ENCODE measurements around the gene NBAS. TPM values are rescaled to one million over a fixed set of nuclear protein-coding genes. Genes with fewer than 3 reads are reported as not detected.

The NBAS gene
- total and polyA plus RNA-seq, 10 of the 15 experiments (the other 5 are each of a cell fraction or from before 2014, with no cell fraction given), result 4.3 to 32.7 (median 20.8) TPM

- no peaks in the 10 kb centered on the region for H3K36me3 ChIP-seq (ENCODE audit: control insufficient read depth in 2 of 2, insufficient read depth in 2 of 2, low read length in 1 of 2)
- SMC1A ChIA-PET (ENCODE audit: uncharacterized antibody, unreplicated experiment), result no interaction called here
- in situ Hi-C loops (cut with MboI), result no loop called here
Measured at GRCh38 chr2:15159751-15160177, 401.4 kb downstream of the NBAS start.

More at GRCh38 chr2:15159751-15160177, 401.4 kb downstream of the NBAS start:
- no peak overlapping the region for H3K27ac ChIP-seq (ENCODE audit: control insufficient read depth, insufficient read depth)
- TF ChIP-seq ASH2L (IDR thresholded peaks at IDR 0.05; ENCODE audit: borderline replicate concordance, low read depth), result no peak
- no peak for TF ChIP-seq PAX5 (IDR thresholded peaks at IDR 0.05; ENCODE audit: borderline replicate concordance, low read depth, low read length)
- TF ChIP-seq JUNB (IDR thresholded peaks at IDR 0.05), result no peak
- no peak for TF ChIP-seq BACH1 (IDR thresholded peaks at IDR 0.05; ENCODE audit: borderline replicate concordance)
- TF ChIP-seq SREBF2 (IDR thresholded peaks at IDR 0.05; ENCODE audit: low read length), result no peak
- TF ChIP-seq RAD21 (IDR thresholded peaks at IDR 0.05; ENCODE audit: insufficient read depth, low read depth, low read length), result peak; percentile 65
- TF ChIP-seq NFXL1 (IDR thresholded peaks at IDR 0.05; ENCODE audit: borderline replicate concordance), result no peak
- TF ChIP-seq YY1 (IDR thresholded peaks at IDR 0.05; ENCODE audit: low read depth, low read length), result peak; percentile 32; the same call in 1 of the 2 replicates
- TF ChIP-seq CBX3 (IDR thresholded peaks at IDR 0.05; ENCODE audit: borderline replicate concordance, low read depth), result no peak
- TF ChIP-seq TAF1 (IDR thresholded peaks at IDR 0.05; ENCODE audit: borderline replicate concordance, low read depth, low read length), result no peak
- TF ChIP-seq, protein P1, sequence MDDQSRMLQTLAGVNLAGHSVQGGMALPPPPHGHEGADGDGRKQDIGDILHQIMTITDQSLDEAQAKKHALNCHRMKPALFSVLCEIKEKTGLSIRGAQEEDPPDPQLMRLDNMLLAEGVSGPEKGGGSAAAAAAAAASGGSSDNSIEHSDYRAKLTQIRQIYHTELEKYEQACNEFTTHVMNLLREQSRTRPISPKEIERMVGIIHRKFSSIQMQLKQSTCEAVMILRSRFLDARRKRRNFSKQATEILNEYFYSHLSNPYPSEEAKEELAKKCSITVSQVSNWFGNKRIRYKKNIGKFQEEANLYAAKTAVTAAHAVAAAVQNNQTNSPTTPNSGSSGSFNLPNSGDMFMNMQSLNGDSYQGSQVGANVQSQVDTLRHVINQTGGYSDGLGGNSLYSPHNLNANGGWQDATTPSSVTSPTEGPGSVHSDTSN (IDR thresholded peaks at IDR 0.05; ENCODE audit: insufficient replicate concordance, low read depth, low read length), result no peak
- no peak for TF ChIP-seq ETV6 (conservative IDR thresholded peaks at IDR 0.05 in 1 of 2, IDR thresholded peaks at IDR 0.05 in 1 of 2; ENCODE audit: borderline replicate concordance in 1 of 2, low read depth in 1 of 2)
- no peak for TF ChIP-seq MXI1 (IDR thresholded peaks at IDR 0.05; ENCODE audit: low read depth, low read length)
- TF ChIP-seq RAD51 (IDR thresholded peaks at IDR 0.05), result no peak
- peak; percentile 67; the same call in 1 of the 2 replicates for TF ChIP-seq SMC3 (IDR thresholded peaks at IDR 0.05; ENCODE audit: borderline replicate concordance, low read length)
- TF ChIP-seq MTA3 (IDR thresholded peaks at IDR 0.05; ENCODE audit: borderline replicate concordance, low read length), result no peak
- TF ChIP-seq IRF4 (IDR thresholded peaks at IDR 0.05; ENCODE audit: low read depth, low read length), result no peak
- TF ChIP-seq, protein P2, sequence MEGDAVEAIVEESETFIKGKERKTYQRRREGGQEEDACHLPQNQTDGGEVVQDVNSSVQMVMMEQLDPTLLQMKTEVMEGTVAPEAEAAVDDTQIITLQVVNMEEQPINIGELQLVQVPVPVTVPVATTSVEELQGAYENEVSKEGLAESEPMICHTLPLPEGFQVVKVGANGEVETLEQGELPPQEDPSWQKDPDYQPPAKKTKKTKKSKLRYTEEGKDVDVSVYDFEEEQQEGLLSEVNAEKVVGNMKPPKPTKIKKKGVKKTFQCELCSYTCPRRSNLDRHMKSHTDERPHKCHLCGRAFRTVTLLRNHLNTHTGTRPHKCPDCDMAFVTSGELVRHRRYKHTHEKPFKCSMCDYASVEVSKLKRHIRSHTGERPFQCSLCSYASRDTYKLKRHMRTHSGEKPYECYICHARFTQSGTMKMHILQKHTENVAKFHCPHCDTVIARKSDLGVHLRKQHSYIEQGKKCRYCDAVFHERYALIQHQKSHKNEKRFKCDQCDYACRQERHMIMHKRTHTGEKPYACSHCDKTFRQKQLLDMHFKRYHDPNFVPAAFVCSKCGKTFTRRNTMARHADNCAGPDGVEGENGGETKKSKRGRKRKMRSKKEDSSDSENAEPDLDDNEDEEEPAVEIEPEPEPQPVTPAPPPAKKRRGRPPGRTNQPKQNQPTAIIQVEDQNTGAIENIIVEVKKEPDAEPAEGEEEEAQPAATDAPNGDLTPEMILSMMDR (IDR thresholded peaks at IDR 0.05 in 2 of 3, conservative IDR thresholded peaks at IDR 0.05 in 1 of 3; ENCODE audit: control insufficient read depth in 2 of 3, extremely low read depth in 1 of 3, insufficient read depth in 1 of 3, low read depth in 3 of 3, low read length in 3 of 3), result peak; percentile 56 to 64 (median 62)
- TF ChIP-seq MTA2 (IDR thresholded peaks at IDR 0.05; ENCODE audit: low read depth), result no peak
- POLR2A ChIA-PET, result no interaction called here
- no TSS peak for BruUV-seq (replicated peaks)
- no peak overlapping the region for H3K4me3 ChIP-seq
- intact Hi-C loops (cut with micrococcal nuclease; ENCODE audit: unreplicated experiment), result loop anchor here (10.0 kb wide), 1 partner anchor 415 kb away; no protein-coding TSS in a partner anchor
- RAD21 ChIA-PET (ENCODE audit: unreplicated experiment), result no interaction called here
- FAIRE-seq (peak; percentile 59), DNase-seq (ENCODE audit: low read depth, low spot score) (no peak), ATAC-seq (peak; percentile 61)
- H3K4me2 ChIP-seq (ENCODE audit: control insufficient read depth, insufficient read depth), result no peak overlapping the region
- no peaks in the 10 kb centered on the region for H3K79me2 ChIP-seq (ENCODE audit: control insufficient read depth, insufficient read depth, low read length)
- H3K9ac ChIP-seq (ENCODE audit: control insufficient read depth, insufficient read depth, low read length), result no peak overlapping the region
- H2AFZ ChIP-seq (ENCODE audit: control insufficient read depth, low read depth, low read length), result no peak overlapping the region
- no peaks in the 10 kb centered on the region for H3K27me3 ChIP-seq (replicated peaks in 1 of 2; ENCODE audit: control insufficient read depth in 2 of 2, insufficient read depth in 2 of 2, low read length in 1 of 2)
- H3K9me3 ChIP-seq (replicated peaks; ENCODE audit: control insufficient read depth, insufficient read depth, low read length), result no peaks in the 10 kb centered on the region
- WGBS (ENCODE audit: insufficient coverage, insufficient replicate concordance, low lambda C conversion rate, missing lambda C conversion rate), result 31% methylated on average over 3 of the region's 3 CpGs
- H3K4me1 ChIP-seq (ENCODE audit: control insufficient read depth, insufficient read depth, low read length), result no peaks in the 10 kb centered on the region
- H4K20me1 ChIP-seq (ENCODE audit: control insufficient read depth, insufficient read depth), result no peaks in the 10 kb centered on the region; the same call in 1 of the 2 replicates
- CTCF ChIA-PET, result interaction anchor here (0.6 to 2.0 kb wide), 6 partner anchors 12 to 1963 kb away, joined by 3 to 7 read pairs (median 4); no protein-coding TSS in a partner anchor

Measured in GM12878 (cell line).